EL (cell line): ENCODE results near the gene VPS25.
"Not testable (repeated sequence)": the region's sequence is repeated elsewhere in the genome, so short reads cannot be mapped to it uniquely, and the experiment has no call there.

Experiments used
- DNase-seq: peaks from one replicate; pipeline ENCODE4 v3.0.0-alpha.2; 2016

The VPS25 gene

DNA sequence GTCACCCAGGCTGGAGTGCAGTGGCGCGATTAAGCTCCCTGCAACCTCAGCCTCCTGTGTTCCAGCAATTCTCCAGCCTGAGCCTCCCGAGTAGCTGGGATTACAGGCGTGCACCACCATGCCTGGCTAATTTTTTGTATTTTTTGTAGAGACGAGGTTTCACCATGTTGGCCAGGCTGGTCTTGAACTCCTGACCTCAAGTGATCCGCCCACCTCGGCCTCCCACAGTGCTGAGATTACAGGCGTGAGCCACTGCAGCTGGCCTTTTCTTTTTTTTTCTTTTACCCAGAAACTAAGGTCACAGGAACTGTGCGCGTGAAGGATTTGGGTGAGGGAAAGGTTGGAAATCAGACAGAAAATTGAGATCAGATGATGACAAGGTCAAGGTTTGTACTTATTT, 3.3 kb upstream of the VPS25 start:
- not testable (repeated sequence) for DNase-seq

DNA sequence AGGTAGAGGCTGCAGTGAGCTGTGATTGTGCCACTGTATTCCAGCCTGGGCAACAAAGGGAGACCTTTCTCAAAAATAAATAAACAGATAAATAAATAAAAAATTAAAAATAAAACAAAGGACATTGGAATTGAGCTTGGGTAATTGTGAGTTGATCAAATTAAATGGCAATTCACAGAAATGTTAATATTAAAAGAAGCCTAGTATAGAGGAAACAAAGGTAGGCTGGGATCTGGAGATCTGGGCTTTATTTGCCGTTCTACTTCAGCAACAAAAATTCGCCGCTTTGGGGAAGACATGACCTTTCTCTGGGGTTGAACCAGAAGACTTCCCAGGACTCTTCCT, 332 bp upstream of the VPS25 start:
- no peak for DNase-seq

DNA sequence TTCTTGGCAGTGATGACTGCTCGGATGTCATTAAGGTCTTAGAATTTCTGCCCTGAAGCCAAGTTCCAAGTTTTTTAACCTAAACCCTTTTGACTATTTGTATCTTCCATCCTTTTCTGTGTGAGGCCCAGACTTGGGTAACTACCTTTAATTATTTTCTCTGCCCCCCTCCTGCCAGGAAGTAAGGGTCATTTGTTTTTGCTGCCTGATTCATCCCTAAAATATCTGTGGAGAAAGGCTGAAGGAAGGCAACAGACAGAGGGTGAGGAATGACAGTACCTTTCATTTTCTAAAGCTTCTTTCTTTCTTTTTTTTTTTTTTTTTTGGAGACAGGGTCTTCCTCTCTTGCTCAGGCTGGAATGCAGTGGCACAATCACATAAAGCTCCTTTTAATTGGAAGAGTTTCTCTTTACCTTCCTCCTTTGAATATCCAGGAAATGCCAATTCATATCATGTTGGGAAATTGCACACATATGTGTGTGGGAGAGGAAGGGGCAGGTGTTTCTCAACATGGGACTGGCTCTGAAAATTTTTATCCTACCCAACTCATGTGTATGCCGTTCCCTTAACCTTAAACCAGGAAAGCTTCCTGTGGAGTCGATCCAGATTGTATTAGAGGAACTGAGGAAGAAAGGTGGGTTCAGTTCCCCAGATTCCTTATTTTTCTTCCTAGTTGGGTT, 957 bp downstream of the VPS25 start:
- DNase-seq, result peak; percentile 78

DNA sequence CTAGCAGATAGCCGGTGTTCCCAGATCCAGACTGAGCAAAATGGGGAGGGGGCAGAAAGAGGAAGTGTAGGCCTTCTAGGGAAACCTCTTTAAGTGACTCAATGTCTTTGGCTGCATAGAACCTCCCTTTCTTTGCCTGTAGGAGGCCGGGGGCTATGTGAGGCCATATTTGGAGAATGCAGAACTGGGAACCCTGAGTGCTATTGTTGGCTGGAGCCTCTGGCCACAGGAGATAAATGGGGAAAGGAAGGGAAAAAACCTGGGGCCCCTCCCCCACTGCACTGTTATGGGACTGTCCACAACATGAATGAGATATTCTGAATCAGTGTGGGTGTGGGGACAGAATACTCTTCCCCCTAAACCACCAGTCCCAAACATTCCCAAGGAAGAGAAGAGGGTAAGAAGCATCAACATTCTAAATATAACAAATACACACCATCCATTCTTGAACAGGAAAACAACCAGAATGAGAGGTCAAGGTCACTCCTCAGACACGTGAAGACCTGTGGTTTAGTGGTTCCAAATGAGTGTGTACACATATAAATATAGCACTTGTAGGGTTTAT, 2.4 kb downstream of the VPS25 start:
- DNase-seq, result peak; percentile 76

DNA sequence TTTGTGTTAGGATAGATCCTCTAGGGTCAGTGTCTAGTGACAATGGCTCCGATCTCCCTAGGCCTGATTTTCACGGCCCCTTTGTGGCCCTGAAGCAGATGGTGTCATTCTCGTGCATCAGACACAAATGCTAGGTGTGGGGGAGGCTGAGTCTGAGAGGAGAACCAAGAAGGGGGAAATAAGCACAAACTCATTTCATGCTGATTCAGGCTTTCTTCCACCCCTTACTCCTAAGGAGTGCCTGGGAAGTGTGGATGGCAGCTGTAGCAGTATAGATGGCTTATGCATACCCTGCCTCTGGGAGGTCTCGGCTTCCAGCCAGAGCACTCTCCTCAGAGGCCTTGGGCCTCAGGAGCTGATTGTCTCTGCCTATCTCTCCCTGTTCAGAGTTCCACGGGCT, 5.3 kb downstream of the VPS25 start:
- DNase-seq, result no peak

DNA sequence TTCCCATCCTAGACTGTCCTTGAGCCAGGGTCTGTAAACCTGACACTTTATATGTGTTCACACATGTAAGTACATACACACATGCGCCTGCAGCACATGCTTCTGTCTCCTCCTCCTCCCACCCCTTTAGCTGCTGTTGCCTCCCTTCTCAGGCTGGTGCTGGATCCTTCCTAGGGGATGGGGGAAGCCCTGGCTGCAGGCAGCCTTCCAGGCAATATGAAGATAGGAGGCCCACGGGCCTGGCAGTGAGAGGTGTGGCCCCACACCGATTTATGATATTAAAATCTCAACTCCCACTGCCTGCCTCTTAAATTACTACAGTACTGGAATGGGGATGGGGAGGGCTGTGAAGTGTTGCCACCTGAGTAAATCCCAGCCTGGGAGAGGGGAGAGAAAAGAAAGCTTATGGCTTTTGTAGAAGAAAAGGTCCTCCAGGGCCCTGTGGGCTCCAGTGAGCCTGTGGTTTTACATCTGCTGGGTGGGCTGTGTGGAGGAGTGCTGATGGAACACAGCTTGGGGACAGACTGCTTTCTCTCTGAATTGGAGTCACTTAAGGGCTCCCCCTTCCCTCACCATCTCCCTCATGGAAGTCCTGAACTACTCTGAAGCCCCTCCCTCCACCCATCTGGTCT, 6.2 kb downstream of the VPS25 start:
- no peak for DNase-seq

DNA sequence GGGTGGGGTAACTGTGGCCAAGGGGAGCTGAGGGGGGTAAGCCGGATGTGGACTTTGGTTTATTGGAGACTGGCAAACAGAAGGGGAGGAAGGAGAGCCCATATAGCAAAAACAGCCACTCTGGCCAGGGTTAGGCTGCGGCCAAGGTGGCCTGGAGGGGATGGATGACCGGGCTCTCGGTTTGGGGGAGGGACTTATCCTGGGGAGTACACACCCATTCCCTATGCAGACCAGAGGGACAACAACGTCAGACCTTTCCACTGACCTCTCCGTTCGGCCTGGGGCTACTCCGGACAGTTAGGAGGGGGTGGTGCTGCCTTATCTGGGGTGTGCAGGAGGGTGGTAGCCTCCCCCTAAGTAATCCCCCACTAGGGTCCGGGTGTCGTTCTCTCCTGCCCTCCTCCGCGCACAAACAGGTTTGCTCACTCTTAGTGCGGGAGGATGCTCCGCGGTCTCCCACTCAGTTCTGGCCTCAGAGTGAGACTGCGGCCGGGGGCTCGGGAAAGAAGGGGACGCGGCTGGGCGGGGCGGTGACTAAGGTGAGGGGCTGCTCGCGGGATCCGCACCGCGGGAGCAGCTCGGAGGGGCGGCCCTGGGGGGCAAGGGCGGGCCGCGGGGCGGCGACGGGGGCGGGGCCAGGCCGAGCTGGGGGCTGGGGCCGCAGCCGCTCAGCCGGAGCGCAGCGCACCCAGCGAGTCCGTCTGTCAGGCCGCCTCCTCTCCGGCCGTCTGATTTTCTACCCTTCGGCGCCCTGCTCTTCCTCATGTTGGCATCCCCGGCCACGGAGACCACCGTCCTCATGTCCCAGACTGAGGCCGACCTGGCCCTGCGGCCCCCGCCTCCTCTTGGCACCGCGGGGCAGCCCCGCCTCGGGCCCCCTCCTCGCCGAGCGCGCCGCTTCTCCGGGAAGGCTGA, 6.9 kb downstream of the VPS25 start, which contains the start of gene WNK4:
TSS of gene WNK4 (plus strand) at position 675 of the 915 bp plus-strand sequence. CDS start at position 764, 89 bp downstream.
- peak; percentile 83 for DNase-seq

DNA sequence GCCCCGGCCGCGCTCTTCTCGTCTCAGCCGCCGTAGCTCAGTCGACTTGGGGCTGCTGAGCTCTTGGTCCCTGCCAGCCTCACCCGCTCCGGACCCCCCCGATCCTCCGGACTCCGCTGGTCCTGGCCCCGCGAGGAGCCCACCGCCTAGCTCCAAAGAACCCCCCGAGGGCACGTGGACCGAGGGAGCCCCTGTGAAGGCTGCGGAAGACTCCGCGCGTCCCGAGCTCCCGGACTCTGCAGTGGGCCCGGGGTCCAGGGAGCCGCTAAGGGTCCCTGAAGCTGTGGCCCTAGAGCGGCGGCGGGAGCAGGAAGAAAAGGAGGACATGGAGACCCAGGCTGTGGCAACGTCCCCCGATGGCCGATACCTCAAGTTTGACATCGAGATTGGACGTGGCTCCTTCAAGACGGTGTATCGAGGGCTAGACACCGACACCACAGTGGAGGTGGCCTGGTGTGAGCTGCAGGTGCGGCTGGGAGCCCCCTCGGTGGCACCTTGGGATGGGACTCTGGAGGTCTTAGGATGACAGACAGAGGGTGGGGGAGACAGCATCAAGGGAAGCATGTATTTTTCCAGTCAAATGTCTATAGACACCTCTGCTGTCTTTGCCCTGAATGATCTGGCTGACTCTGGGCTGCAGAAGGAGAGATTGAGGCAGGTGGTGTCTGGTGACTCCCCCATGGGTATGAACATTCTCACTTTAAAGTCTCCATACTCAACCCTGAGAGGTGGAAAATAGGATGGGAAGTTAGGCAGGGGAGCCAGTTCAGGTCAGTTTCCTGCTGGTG, 7.8 kb downstream of the VPS25 start:
- no peak for DNase-seq

DNA sequence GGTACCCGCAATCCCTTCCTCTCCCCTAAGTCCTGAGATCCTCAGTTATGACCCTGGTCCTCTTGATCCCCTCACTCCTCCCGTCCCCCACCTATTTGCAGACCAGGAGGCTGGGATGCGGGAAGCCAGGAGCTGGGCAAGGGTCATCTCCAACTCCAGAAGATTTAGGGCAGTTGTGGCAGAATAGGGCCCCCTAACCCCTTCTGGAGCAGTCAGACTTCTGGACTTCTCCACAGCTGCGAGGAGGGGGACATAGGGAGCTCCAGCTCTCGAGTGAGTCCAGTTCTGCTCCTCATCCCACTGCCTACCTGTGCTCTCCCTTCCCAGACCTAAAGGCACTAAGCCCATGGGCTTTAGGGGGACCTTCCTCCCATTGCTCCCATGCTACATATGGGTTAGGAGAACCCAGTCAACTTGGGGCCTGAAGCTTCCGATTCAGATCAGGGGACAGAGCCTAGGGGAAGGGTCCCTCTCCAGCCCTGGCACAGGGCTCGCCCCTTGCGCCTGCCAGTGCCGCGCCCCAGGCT, 8.5 kb downstream of the VPS25 start:
- DNase-seq, result no peak

DNA sequence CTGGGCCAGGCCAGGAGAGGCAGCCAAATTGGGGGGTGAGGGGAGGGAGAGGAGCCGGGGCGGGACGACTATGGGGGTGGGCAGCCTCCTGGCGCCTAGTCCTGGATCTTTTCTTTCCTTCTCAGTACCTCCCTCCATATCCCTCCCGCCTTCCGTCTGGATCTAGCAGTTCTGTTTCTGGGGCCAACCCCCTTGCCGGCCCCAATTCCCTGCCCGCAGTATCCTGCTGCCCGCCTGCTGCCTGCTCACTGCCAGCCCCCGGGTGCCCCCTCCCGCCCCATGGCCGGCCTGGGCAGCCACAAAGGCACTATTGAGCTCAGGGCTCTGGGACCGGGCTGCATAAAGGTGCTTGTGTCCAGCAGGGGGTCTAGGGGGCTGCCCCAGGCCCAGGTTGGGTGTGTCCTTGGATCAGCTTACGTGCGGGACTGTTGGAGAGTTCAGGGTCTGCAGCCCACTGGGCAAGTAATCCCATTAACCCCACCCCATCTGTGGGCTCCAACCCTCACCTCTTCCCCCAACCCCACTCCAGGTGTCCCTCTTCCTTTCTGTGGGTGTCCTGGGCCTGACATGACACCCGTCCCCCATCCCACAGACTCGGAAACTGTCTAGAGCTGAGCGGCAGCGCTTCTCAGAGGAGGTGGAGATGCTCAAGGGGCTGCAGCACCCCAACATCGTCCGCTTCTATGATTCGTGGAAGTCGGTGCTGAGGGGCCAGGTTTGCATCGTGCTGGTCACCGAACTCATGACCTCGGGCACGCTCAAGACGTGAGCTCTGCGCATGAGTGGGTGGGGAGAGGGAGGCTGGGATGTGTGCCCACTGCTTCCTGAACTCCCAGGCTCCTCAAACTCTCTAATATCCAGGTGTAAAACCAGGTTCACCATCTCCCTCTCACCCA, 9.2 kb downstream of the VPS25 start:
- peak; percentile 34 for DNase-seq

DNA sequence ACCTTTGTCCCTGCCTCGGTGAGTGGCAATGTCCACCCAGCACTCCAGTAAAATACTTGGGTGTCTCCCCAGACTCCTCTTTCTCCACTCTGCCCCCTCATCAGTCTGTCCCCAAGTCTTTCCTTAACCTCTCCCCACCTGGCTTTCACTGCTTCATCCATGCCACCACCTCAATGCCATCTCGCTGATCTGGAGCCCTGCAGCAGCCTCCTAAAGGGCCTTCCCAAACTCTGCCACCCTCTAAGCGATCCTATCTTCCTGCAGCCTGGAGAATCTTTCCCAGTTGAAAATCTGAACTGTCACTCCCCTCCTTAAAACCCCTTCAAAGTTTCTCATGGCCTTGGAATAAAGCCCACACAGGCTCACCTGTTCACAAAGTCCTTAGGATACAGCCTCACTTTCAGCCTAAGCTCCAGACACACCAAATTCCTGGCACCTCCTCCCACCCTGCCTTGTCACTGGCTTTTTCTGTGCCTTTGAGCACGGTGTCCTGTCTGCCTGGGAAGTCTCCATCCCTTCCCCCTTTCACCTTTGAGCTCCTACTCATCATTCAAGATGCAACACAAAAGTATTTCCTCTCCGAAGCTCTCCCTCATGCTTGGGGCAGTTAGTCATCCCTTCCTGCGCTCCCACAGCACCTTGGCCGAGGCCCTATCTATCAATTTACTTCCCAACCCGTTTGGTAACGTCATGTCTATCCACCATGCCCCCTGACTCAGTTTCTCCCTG, 10.0 kb downstream of the VPS25 start:
- DNase-seq, result peak; percentile 89

DNA sequence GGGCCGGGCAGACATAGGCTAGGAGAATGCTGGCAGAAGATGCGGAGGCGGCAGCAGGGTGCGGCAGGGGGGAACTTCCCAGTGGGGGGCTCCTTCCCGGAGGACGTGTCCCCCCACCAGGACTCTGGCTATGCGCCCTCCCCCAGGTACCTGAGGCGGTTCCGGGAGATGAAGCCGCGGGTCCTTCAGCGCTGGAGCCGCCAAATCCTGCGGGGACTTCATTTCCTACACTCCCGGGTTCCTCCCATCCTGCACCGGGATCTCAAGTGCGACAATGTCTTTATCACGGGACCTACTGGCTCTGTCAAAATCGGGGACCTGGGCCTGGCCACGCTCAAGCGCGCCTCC, 10.5 kb downstream of the VPS25 start:
- DNase-seq, result no peak

DNA sequence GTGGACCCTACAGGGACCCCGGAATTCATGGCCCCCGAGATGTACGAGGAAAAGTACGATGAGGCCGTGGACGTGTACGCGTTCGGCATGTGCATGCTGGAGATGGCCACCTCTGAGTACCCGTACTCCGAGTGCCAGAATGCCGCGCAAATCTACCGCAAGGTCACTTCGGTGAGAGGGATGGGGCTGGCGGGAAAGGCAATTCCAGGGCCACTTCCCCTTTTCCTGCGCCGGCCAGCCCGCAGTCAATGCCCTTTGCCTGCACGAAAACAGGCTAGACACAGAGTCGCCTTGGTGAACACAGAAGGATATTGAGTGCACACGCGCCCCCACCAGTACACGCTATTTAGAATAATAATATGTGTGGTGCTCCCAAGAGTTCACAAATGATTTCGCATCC, 11.2 kb downstream of the VPS25 start:
- DNase-seq, result no peak

DNA sequence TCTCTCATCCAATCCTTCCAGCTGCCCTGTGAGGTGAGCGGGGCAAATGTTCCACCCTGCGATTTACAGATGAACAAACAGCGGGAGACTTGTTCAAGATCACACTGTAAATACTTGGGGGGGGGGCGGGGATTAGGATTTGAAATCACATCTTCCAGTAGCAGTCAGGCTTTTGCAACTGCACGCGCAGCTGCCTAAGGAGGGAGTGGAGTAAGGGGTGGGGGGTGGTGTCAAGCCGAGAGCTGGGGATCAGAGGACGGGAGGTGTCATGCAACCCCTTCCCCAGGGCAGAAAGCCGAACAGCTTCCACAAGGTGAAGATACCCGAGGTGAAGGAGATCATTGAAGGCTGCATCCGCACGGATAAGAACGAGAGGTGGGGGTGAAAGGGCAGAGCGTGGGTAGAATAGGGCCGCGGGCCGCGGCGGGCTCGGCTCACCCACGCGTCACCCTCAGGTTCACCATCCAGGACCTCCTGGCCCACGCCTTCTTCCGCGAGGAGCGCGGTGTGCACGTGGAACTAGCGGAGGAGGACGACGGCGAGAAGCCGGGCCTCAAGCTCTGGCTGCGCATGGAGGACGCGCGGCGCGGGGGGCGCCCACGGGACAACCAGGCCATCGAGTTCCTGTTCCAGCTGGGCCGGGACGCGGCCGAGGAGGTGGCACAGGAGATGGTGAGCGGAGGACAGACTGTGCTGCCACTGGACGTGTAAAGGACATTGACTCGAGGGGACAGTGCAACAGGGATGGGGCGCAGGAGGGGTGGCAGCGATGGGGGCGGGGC, 11.8 kb downstream of the VPS25 start:
- DNase-seq, result no peak

DNA sequence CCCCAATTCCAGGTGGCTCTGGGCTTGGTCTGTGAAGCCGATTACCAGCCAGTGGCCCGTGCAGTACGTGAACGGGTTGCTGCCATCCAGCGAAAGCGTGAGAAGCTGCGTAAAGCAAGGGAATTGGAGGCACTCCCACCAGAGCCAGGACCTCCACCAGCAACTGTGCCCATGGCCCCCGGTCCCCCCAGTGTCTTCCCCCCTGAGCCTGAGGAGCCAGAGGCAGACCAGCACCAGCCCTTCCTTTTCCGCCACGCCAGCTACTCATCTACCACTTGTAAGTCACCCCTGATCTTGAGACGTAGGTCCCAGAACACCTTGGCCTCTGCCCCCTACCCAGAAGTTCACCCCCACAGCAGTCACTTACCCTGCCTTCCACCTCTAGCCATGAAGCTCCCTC, 14.0 kb downstream of the VPS25 start:
- no peak for DNase-seq

DNA sequence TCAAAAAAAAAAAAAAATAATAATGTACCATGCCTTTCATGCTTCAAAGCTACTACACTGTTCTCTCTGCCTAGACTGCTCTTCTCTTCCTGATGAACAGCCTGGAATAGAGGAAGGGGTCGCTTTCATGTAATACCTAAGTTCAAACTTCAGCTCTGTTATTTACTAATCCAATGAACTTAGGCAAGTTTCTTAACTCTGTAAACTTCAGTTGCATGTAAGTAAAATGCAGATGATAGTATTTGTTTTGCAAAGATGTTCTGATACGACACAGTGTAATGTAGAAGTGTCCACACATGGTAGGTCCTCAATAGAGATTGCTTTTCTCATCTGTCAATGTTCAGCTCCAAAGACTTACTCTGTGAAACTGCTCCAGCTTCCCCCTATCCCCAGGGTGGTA, 18.7 kb downstream of the VPS25 start:
- no peak for DNase-seq

DNA sequence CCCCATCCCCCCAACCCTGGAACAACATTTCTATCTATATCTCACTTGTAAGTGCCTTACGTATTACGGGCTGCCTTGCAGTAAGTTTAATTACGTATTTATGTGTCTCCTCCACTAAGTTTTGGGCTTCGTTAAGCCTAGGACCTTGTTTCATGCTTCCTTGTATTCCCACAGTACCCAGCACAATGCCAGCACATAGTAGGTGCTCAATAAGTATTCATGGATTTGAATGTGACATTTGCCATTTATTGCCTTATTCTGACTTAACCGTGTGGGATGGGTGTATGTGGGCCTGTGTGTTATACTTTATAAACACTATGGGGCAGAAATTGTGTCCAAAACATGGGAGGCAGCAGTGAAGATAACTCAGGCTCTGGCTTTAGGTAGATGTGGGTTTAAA, 19.3 kb downstream of the VPS25 start:
- DNase-seq, result no peak

DNA sequence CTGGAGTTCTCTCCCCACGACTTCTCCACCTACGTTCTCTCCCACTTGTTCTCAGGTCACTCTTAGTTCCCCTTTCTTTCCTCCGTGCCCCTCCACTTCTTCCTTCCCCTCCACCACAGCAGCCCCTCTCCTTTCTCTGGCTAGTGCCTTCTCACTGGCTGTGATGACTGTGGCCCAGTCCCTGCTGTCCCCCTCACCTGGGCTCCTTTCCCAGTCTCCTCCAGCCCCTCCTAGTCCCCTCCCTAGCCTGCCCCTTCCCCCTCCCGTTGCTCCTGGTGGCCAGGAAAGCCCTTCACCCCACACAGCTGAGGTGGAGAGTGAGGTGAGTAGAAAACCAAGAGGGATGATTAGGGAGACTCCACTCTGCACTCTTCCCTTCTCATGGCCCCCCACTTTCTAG, 21.8 kb downstream of the VPS25 start:
- no peak for DNase-seq

DNA sequence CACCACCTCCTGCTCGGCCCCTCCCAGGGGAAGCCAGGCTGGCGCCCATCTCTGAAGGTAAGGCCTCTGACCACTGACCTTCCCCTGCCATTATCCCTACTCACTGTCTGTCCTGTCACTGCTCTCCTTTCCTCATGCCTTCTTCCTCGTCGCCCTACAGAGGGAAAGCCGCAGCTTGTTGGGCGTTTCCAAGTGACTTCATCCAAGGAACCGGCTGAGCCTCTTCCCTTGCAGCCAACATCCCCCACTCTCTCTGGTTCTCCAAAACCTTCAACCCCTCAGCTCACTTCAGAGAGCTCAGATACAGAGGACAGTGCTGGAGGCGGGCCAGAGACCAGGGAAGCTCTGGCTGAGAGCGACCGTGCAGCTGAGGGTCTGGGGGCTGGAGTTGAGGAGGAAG, 22.2 kb downstream of the VPS25 start:
- no peak for DNase-seq
